Tibial nerve (tissue), 4 donors: ENCODE measurements around the gene RAI1. TPM values are rescaled to one million over a fixed set of nuclear protein-coding genes. Genes with fewer than 3 reads are reported as not detected.
A peak's percentile ranks its signal among the peaks of the same experiment; 100 is the strongest.

Experiments used
- DNase-seq, 2 donors: peaks; one replicate each; pipeline ENCODE4 v3.0.0-alpha.2; 2019; ENCODE audit warnings: low spot score in 2 of 2
- H3K27ac ChIP-seq, 4 donors: fragments of 200-600 bp; sonication (generic) in 3 of 4; one replicate each; pipeline ENCODE4 v1.5.1; 2017 to 2019; ENCODE audit warnings: mild to moderate bottlenecking in 1 of 4
- H3K27me3 ChIP-seq, 2 donors: fragments of 200-600 bp; sonication (generic) in 1 of 2; one replicate each; pipeline versions ENCODE4 v1.5.1 to v1.6.0; 2017 to 2019
- H3K36me3 ChIP-seq, 3 donors: fragments of 200-600 bp; sonication (generic); one replicate each; pipeline ENCODE4 v1.5.1; 2018 to 2019
- H3K4me1 ChIP-seq, 4 donors: fragments of 200-600 bp; sonication (generic) in 3 of 4; one replicate each; pipeline ENCODE4 v1.5.1; 2017 to 2019
- H3K4me3 ChIP-seq, 4 donors: fragments of 200-600 bp; sonication (generic) in 3 of 4; one replicate each; pipeline ENCODE4 v1.5.1; 2017 to 2019; ENCODE audit warnings: mild to moderate bottlenecking in 1 of 4, moderate library complexity in 1 of 4
- H3K9me3 ChIP-seq, 4 donors: fragments of 200-600 bp; sonication (generic) in 3 of 4; one replicate each; pipeline ENCODE4 v1.5.1; 2017 to 2019
- EP300 ChIP-seq, 2 donors: sonication (generic); formaldehyde crosslinking; IDR thresholded peaks; one replicate each; pipeline ENCODE4 v1.6.1; 2017; ENCODE audit warnings: antibody characterized with exemption in 2 of 2, mild to moderate bottlenecking in 1 of 2
- POLR2A ChIP-seq, 2 donors: fragments of 450-650 bp; IDR thresholded peaks; one replicate each; pipeline ENCODE4 v1.6.1; 2017; ENCODE audit warnings: antibody characterized with exemption in 2 of 2, mild to moderate bottlenecking in 2 of 2, moderate library complexity in 2 of 2
- WGBS, 2 donors: methylation state at CpG; one replicate each; pipeline ENCODE4 v1.1.5; 2018; 5-methylcytosine and 5-hydroxymethylcytosine counted together
- total RNA-seq, 4 donors: library from RNA; depleted of rRNA; stranded (reverse); fragments of >200 nt; gene quantifications; one replicate each; pipeline ENCODE4 v1.1.0, GENCODE V29; 2016
- TF ChIP-seq, protein P1 (sequence below), 5 experiments: fragments of 200-600 bp in 3 of 5; fragments of 450-650 bp in 2 of 5; sonication (generic) in 3 of 5; IDR thresholded peaks; one replicate each; pipeline ENCODE4 v1.5.1; 2016 to 2019; ENCODE audit warnings: antibody characterized with exemption in 5 of 5, mild to moderate bottlenecking in 3 of 5, moderate library complexity in 2 of 5

RAI1 gene
- total RNA-seq, 4 donors from 2014 or later, result 32.9 to 52.7 (median 45.9) TPM

DNA sequence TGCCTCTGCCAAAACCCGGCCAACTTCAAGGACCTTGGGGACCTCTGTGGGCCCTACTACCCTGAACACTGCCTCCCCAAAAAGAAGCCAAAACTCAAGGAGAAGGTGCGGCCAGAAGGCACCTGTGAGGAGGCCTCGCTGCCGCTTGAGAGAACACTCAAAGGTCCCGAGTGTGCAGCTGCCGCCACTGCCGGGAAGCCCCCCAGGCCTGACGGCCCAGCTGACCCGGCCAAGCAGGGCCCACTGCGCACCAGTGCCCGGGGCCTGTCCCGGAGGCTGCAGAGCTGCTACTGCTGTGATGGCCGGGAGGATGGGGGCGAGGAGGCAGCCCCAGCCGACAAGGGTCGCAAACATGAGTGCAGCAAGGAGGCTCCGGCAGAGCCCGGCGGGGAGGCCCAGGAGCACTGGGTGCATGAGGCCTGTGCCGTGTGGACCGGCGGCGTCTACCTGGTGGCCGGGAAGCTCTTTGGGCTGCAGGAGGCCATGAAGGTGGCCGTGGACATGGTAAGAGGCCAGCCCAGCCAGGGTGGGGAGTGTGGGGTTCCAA lies 116.8 kb downstream of the RAI1 start:
- peaks cover 0 to 81% (median 3%) of the 10 kb centered on the region in 3 donors for H3K36me3 ChIP-seq

DNA sequence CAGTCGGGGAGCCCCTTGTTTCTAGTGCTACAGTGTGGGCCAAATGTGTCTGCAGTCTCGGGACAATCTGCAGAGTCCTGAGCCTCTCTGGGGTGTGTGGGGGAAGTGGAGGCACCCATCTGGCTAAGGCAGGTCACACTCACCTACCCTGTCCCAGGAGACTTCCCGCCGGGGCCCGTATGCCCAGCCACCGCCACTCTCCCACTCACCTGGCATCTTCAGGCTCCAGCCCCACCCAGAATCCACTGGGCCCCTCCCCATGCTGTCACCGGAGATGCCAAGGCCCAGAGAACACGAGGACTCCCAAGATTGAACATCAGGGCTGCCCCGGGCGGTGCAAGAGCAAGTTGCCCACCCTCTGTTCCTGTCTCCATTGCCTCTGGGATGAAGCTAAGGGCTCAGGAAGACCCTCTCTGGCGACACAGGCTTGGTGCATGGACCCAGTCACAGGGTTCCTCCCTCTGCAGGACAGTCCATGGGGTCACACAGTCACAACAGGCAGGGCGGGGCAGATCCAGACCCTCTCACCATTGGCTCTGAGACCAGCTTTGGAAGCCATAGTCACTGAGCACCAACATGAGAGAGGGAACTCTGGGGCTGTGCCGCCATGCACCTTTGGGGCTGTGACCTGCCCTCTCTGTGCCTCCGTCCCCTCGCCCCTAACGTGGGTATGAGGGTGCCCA lies 117.5 kb downstream of the RAI1 start:
- Histone ChIP-seq H3K9me3 (no peaks in the 10 kb centered on the region), H3K27ac (no peak overlapping the region), H3K4me1 (peaks cover 0 to 10% (median 0%) of the 10 kb centered on the region in 4 donors), H3K4me3 (no peak overlapping the region), H3K27me3 (no peaks in the 10 kb centered on the region), H3K36me3 (peaks cover 0 to 79% (median 4%) of the 10 kb centered on the region in 3 donors)
- DNase-seq, result no peak
- TF ChIP-seq, protein P1, sequence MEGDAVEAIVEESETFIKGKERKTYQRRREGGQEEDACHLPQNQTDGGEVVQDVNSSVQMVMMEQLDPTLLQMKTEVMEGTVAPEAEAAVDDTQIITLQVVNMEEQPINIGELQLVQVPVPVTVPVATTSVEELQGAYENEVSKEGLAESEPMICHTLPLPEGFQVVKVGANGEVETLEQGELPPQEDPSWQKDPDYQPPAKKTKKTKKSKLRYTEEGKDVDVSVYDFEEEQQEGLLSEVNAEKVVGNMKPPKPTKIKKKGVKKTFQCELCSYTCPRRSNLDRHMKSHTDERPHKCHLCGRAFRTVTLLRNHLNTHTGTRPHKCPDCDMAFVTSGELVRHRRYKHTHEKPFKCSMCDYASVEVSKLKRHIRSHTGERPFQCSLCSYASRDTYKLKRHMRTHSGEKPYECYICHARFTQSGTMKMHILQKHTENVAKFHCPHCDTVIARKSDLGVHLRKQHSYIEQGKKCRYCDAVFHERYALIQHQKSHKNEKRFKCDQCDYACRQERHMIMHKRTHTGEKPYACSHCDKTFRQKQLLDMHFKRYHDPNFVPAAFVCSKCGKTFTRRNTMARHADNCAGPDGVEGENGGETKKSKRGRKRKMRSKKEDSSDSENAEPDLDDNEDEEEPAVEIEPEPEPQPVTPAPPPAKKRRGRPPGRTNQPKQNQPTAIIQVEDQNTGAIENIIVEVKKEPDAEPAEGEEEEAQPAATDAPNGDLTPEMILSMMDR (IDR thresholded peaks at IDR 0.05), result no peak
- TF ChIP-seq POLR2A (IDR thresholded peaks at IDR 0.05) (no peak), EP300 (IDR thresholded peaks at IDR 0.05) (no peak)
- WGBS, 2 donors, result 82 to 85% methylated on average over 13 to 14 of the region's 16 CpGs

More for the DNA sequence above, 116.8 kb downstream of the RAI1 start:
- Histone ChIP-seq H3K4me3 (no peak overlapping the region), H3K9me3 (no peaks in the 10 kb centered on the region), H3K4me1 (peaks cover 0 to 17% (median 2%) of the 10 kb centered on the region in 4 donors), H3K27ac (no peak overlapping the region), H3K27me3 (no peaks in the 10 kb centered on the region)
- TF ChIP-seq, protein P1 (IDR thresholded peaks at IDR 0.05), result no peak
- TF ChIP-seq EP300 (IDR thresholded peaks at IDR 0.05) (no peak), POLR2A (IDR thresholded peaks at IDR 0.05) (no peak)
- DNase-seq, result no peak
- 85 to 88% methylated on average over 9 to 25 of the region's 25 CpGs for WGBS, 2 donors

DNA sequence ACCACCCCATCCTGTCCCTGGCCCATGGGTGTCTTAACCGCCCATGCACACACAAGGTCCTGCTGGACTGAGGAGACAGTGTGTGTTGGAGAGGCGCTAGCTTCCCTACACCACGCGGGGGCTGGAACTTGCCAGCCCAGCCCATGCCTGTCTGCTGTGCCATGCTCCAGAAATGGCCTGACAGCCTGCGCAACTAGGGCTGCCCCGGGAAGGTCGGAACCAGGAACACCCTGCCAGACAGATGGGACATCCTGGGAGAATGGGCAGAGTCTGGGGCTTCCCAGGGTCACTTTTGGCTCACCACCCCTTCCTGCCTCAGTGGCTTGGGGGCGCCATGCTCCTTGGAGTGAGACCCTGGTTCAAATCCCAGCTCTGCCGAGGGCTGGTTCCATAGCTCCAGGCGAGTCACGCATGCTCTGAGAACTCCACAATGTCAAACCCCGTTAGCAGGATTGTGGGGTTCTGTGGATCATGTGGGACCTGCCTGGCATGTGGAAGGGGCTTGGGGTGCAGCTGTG lies 119.3 kb downstream of the RAI1 start:
- Histone ChIP-seq H3K27ac (peak overlapping the region in 1 of 4 donors; percentile 74), H3K36me3 (peaks cover 0 to 79% (median 4%) of the 10 kb centered on the region in 3 donors), H3K4me3 (no peak overlapping the region), H3K9me3 (no peaks in the 10 kb centered on the region), H3K4me1 (peaks cover 0 to 10% (median 0%) of the 10 kb centered on the region in 4 donors), H3K27me3 (no peaks in the 10 kb centered on the region)
- WGBS, 2 donors, result 79 to 84% methylated on average over 9 to 12 of the region's 12 CpGs
- DNase-seq, result no peak
- TF ChIP-seq, protein P1 (IDR thresholded peaks at IDR 0.05), result no peak
- TF ChIP-seq POLR2A (IDR thresholded peaks at IDR 0.05) (no peak), EP300 (IDR thresholded peaks at IDR 0.05) (no peak)

DNA sequence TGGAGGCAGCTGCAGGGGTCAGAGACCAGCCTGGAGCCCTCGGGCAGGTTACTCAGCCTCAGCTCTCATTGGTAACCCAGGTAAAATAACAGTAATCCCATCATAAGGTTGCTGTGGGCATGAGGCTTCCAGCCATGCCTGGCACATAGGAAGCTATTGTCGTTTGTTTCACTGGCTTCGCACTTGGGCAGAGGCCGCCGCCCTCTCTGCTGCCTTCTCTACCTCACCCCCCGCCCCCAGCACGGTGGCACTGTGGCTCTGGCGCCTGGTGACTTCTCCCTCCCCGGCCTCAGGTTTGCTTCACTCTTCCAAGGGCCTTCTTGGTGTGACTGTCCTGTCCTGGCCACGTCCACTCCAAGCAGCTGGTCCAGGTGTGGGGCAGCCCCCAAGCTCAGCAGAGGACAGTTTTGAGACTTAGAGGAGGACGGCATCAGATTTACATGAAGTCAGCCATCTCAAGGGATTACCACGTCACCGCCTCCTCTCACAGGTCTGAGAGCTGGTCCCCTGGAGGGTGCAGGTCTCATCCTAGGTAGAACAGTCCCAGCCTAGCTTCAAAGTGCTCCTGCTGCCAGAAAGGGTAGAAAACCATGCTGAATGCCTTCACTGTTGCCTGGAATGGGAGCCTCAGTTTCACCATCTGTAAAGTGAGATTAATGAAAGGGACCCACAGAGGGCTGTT lies 120.7 kb downstream of the RAI1 start:
- Histone ChIP-seq H3K9me3 (no peaks in the 10 kb centered on the region), H3K4me3 (no peak overlapping the region), H3K36me3 (peaks cover 0 to 76% (median 4%) of the 10 kb centered on the region in 3 donors), H3K27ac (peak overlapping the region in 2 of 4 donors; percentile 42 to 74), H3K4me1 (peaks cover 0 to 18% (median 0%) of the 10 kb centered on the region in 4 donors), H3K27me3 (no peaks in the 10 kb centered on the region)
- TF ChIP-seq POLR2A (IDR thresholded peaks at IDR 0.05), result no peak
- TF ChIP-seq, protein P1 (IDR thresholded peaks at IDR 0.05), result no peak
- no peak for TF ChIP-seq EP300 (IDR thresholded peaks at IDR 0.05)
- no peak for DNase-seq
- WGBS, 2 donors, result 74 to 78% methylated on average over 12 to 13 of the region's 13 CpGs
